ENCODE measurements around the gene GJD3.

GJD3 gene

GRCh38 chr17:40350689-40351358, 13.7 kb downstream of the GJD3 start:
- DNase-seq: no peak

DNA sequence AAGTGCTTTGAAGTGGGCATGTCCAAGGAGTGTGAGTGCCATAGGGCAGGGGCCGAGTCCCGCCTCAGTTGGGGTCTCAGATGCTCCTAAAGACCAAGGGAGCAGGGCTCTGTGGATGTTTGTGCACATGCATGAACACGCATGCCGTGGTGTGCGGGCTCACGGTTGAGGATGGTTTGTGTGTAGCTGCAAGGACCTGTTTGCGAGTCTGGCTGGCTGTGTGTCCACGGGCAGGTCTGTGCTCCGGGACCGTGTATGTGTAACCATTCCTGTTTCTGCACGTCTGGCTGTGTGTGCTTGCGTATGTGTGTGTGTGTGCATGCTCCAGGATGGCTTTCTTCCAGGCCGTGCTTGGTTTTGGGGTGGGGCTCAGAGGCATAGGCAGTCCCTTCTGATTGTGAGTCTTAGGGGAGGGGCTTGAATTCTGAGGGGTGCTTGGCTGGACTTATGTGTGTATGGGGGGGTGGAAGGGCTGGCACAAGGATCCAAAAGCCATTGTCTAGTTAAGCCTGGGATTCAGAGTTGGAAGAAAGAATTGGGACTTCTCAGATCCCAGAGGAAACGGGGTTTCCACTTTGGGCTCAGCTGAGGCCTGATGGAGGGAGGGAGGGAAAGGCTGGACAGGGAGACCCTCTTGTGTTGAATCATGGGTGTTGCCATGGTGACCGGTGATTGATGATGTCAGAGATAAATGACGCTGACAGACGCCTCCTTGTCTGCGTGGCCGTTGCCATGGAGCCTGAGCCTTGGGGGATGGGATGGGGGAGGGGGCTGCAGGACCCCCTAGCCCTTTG, 14.4 kb downstream of the GJD3 start:
- no peak for DNase-seq

DNA sequence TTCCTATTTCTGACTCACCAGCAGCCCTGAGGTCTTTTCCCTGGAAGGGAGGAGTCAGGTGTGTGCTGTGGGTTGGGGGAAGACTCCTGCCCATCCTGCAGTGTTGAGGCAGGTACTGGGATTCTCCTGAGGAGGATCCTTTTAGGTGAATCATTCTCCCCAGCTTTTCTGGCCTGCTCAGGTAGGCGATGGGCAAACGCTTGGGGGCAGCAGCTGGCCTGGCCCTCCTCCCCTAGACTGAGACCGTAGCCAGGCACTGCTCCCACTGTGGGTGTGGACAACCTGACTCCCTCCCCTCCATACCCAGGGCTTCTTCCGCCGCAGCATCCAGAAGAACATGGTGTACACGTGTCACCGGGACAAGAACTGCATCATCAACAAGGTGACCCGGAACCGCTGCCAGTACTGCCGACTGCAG, 15.1 kb downstream of the GJD3 start:
- DNase-seq: no peak

DNA sequence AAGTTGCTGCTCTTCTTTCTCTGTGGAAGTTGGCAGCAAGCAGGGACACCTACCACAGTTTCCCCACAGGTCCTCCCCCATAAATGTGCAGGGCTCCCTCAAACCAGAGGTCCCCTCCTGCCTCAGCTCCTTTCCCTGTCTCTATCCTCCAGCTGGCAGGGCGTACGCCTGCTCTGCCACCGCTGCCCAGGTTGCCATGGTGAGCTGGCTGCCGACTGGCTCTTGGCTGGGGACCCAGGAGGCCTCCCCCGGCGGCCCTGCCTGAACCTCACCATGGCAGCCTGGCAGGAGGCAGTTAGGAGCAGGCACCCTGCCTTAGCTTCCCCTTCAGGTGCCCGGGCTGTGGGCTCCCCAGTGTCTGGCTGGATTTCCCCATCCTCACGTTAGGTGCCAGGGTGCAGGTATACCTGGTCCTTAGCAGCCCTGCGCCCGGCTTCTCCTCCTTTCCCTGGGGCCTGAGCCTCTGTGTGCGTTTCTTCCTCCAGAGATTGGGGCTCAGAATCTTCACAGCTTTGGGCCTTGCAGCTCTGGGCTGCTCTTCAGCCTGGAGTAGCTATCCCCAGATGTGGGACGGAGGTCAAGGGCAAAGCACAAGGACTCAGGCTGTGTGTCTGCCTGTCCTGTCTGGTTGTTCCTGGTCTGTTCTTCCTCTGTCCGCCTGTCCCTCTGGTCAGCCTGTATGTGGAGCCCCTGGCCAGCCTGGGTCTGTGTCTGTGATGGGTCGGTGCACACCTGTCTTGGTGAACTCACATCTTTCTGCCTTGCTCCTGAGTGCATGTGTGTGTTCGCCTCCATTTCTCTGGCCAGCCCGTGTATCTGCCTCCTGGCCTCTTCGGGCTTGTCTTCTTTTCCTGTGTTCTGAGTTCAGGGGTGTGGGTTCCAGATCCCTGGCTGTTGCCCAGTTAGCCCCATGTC, 15.7 kb downstream of the GJD3 start:
- no peak for DNase-seq

DNA sequence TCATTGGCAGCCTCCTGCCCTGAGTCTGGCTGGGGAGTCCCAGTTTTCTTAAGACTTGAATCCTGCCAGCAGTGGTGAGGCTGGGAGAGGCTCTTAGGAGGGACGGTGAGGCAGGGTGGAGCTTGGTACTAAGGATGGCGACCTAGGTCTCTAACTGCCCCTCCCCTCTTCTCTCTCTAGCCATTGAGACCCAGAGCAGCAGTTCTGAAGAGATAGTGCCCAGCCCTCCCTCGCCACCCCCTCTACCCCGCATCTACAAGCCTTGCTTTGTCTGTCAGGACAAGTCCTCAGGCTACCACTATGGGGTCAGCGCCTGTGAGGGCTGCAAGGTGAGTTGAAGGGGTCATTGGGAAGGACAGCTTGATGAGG, 16.4 kb downstream of the GJD3 start:
- DNase-seq: no peak

- DNase-seq: no peak
Measured at GRCh38 chr17:40347319-40348135, 17.0 kb downstream of the GJD3 start.

- DNase-seq: no peak
Measured at GRCh38 chr17:40346765-40347158, 17.8 kb downstream of the GJD3 start.

DNA sequence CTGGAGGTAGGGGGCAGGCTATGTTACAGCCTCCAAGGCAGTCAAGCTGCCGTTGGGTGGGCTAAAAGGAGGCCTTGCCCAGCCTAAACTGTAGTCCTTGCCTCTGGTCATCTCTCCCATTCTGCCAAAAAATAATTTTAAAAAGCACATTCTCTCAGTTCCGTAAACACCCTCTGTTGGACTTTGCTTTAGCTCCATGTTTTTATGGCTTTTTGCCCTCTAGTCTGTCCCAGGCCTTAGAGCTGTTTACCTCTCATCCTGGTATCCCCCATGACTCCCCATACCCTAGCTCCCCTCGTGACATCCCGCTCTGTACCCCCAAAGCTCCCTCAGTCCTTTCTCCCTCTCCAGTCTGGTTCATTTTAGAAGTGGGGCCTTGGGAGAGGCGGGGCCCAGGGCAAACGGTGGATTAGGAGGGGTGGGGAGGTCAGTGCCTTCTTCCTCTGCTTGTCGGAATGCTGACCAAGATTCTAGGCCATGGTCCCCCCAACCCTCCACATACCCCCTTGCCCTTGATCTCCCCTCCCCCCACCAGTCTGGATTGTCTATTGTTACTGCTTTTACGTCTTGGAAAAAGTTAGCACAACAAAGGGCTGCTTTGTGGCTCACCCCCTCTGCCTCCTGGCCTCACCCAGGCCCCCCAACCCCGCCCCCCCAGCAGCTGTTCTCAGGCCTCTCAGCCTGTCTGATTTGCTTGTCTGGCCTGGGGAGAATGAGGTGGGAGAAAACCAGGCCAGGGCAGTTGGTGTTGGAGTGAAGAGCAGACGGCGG, 18.4 kb downstream of the GJD3 start:
- DNase-seq: peak in 1 of 2 experiments; percentile 22

- peak; percentile 38 to 72 for DNase-seq
Measured at GRCh38 chr17:40345161-40345993, 19.2 kb downstream of the GJD3 start.

- peak in 1 of 2 experiments; percentile 49 for DNase-seq
Measured at GRCh38 chr17:40344421-40345160, 19.9 kb downstream of the GJD3 start.

DNA sequence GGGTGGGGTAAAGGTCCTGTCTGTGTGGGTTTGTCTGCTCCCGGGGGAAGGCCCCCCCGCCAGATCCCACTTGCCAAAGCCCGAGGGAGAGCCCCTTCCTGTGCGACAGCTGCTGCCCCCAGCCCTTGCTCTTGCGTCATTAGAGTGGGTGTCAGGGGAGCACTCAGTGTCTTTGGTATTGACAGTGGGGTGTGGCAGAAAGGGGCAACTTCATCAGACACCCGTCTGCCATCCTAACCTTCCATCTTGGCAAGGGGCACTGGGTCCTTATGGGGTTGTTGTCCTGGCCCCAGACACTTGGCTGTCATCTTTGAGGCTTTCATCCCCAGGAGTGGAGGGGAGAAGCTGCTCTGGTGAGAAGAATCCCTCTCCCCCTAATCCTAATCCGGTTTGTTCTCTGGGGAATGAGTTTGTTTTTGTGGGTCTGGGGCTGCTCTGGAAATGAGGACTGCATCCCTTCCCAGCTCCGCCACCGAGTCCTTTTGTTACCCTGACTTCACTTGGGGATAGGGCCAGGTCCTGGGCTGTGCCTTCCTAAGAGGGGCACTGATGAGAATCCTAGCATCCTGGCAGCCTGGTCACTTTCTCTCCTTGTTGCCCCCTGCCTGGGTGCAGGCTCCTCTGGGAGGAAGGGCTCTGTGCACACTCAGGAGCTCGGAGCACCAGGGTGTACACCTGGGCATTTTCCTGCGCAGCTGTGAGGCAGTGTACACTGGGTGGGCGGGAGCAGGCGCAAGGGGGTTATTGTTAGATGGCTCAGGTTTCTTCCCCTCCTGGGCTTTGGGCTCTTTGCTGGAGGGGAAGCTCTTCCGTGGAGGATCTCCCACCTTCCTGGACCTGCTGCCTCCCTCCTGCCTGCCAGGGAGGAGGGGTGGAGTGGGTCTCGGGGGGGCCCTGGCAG, 21.1 kb downstream of the GJD3 start:
- DNase-seq: peak in 1 of 2 experiments; percentile 48

DNA sequence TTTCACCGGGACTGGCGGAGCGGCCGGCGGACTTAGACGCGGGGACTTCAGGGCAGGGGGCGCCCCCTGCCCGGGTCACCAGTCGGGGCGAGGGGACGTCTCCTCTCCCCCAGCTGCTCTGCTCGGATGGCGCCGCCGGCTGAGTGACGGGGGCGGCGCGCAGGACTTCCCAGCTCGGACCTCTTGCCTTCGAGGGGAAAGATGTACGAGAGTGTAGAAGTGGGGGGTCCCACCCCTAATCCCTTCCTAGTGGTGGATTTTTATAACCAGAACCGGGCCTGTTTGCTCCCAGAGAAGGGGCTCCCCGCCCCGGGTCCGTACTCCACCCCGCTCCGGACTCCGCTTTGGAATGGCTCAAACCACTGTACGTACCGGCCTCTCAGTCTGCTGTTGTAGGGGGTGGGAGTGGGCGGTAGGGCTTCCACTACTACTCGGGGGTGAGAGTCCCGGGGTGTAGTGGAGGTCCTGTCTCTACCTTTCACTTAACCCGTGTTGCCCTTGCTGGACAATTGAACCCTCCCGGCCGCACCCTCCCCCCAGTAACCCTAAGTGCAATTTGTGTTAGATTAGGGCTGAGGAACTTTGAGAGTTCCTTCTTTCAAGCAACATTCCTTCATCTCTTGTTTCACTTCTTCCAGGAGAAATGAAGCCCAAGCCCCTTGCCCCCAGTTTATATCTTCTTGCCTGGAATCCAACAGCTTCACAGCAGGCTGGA, 21.9 kb downstream of the GJD3 start:
- DNase-seq: no peak

- DNase-seq: peak; percentile 65 to 90
Measured at GRCh38 chr17:40341808-40342503, 22.6 kb downstream of the GJD3 start.

DNA sequence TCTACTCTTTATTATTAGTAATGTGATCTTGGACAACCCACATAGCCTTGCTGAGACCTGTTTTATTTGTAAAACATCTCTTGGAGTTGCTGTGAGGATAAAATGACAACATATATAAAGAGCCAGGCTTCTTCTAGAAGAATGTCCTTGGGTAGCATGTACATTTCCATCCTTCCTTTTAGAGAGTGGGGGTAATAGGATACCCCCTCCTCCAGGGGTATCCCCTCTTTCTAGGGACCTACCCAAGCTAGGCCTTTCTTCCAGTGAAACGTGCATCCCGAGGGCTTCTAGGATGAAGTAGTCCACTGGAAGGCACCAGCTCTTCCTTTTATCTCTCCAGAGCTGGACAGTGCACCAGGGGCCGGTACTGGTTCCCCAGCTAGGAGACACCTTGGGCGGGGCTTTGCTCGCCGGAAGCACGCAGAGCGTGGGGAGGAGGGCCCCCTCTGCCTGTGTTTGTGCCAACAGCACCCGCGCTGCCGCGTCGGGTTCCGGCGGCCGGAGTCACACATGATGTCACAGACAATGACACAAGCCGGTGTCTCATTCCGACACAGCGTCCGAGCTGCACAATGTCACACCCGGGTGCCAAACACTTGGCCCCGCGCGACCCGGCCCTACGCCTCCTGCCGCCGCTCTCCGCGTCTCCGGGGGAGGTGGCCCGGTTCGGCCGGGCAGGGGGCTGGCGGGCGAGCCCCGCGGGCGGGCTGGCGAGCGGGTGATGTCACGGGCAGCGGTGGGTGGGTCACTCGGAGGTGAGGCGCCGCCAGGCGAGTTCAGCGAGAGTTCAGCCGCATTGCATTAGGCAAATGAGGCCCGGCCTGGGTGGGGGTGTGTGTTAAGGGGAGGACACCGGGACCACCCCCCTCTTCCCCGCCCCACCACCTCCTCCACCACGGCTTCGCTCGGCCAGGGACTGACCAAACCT, 23.4 kb downstream of the GJD3 start:
- peak; percentile 65 to 90 for DNase-seq

- no peak for DNase-seq
Measured at GRCh38 chr17:40340327-40340726, 24.2 kb downstream of the GJD3 start.

GRCh38 chr17:40338941-40339649, 25.4 kb downstream of the GJD3 start:
- no peak for DNase-seq

Data from NCI-H526 (cell line).